CD4-positive, alpha-beta T cell treated with Interleukin-21 for 1 hour (primary cell): ENCODE measurements around the gene ITGA3.

Source experiments
- DNase-seq: peaks from one replicate; pipeline ENCODE4 v3.0.0-alpha.2; 2020

The ITGA3 gene

DNA sequence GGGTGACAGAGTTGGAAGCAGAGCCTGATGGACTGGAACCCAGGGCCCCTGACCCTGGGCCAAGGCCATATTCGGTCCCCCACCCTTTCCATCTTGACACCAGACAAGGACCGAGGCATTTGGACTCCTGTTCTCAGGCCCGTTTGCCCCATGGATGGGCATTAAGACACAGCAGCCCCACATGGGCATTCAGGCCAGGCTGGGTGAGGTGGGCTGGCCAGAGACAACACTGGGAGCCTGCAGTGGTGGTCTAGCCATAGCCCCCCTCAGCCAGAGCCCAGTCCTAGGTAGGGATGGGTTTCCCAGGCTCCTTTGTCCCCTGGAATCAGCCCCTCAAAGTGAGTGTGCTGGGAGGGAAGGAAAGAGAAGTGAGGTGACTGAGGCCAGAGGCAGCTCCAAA is 40.8 kb downstream of the ITGA3 start:
- DNase-seq: no peak

DNA sequence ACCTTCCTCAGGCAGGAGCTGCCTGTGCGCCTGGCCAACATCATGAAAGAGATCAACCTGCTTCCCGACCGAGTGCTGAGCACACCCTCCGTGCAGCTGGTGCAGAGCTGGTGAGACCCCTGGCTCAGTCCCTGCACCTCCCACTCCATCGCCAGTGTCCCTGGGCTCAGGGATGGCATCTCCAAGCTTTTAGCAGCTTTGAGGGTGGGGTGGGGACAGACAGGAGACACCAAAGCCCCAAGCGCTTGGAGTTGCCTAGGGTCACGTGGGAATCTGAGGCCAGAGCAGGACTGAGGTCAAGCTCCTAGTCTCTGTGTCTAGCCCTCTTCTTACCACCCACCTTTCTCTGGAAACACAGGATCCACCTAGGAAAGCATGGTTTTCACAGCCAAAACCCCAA is 41.5 kb downstream of the ITGA3 start:
- no peak for DNase-seq

DNA sequence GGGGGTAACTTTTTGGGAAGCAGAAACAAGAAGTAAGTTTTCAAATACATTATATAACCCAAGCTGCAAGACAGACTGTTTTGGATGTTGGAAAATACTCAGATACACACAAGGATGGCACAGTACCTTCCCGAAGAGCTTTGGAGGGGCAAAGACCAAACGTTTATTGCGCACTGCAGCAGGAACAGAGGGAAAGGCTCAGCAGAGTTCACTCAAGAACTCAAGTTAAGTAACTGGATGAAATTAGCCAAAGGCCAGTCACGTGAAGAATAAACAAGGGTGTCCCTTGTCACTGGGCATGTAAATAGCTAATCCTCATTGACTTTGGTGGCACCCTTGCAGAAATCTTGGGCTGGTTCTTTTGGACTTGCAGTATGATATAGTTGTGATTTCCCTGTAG is 42.0 kb downstream of the ITGA3 start:
- no peak for DNase-seq

DNA sequence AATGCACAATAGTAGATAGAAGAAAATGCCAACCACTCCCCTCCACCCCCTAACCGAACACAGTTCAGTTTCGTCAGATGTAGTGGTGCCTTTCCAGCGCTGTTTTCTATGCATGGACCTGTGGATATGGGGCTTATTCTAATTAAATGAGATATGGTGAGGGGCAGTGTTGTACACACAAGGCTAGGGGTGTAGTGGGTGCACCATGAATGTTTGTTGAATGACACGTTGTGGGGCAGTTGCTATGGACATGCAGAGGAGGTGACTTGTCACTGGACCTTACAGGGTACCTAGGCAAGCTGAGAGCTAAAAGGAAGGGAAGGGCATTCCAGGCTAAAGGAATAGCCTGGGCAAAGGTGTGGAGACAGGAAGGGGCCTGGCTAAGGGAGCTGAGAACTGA is 42.7 kb downstream of the ITGA3 start:
- no peak for DNase-seq

DNA sequence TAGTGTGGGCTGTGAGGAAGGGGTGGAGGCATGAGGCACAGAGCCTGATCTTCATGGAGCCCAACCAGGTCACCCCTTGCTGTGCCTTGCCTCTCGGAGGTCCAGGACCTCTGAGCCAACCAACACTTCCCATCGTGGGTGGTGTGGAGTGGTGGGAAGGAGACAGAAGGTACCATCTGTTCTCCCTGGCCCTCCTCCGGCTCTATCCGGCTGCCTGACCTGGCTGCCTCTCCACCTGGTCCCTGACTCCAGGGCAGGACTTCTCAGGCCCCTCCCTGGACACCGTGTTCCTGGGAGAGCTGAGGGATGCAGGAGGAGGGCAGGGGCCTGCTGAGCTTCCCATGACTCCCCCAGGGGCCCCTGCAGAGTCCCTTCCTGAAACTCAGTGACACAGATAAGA is 43.1 kb downstream of the ITGA3 start:
- DNase-seq: no peak

DNA sequence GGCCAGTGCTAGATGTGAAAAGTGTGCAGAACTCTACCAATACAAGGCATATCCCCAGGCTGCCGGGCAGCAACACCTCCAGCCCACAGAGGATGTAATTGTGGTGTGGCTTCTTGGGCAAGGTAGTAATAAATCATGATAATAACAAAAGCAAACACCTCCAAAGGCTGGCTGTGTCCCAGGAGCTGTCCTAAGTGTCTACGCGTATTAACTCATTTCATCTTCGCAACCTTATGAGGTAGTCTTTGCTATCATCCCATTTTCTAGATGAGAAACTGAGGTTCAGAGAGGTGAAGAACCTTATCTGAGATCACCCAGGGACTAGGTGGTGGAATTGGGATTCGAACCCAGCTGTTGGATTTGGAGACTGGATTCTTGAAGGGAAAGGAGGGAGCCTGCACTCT is 44.6 kb downstream of the ITGA3 start:
- no peak for DNase-seq

DNA sequence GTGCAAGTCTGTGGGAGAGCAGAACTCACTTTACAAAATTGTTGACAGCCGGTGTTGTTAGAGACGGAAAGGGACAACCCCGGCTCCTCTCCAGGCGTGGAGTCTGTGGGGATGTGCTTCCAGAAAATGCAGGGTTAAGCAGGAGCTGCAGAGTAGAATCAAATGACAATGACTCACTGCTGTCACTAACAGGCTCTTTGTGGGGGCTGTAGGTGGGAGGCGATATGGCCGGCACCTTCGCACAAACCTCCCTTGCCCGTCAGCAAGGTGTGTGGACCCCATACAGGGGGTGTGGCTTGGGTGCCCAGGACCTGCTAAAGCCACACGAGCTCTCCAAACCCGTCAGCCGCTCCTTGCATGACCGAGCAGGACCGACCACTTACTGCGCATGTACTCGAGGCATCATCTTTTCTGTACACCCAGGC is 45.0 kb downstream of the ITGA3 start:
- no peak for DNase-seq

DNA sequence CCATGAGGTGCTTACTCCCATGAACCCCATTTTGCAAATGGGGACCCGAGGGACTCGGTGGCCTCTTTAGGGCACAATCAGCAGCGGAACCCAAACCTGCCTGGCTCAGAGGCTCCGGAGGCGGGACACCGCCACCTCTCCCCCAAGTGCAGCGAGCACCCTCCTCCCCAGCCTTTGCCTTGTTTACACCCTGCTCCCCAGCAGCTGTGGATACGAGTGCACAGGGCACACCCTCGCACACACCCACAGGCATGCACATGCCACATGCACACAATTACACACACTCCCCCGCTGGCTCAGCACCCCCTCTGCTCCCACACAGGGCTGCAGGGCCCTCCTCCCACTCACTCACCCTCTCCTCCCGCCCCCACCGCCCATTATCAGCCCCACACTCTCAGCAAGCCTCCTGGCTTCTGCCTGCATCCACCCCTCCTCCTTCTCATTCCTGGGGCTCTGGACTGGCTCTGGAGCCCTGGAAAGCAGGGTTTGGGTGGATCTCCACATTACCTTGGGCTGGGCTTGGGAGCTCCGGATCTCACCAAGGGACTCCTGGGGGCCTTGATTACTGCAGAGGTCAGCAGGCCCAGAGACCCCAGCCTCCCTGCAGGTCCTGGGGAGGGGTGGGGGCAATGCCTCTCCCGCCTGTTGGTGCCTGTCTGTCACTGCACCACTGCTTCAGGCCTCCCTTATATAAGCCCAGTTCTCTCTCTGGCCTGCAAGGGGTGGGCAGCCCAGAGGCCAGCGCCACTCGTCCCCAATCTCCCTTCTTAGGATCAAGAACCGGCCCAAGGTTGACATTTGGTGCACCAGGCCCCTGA is 45.6 kb downstream of the ITGA3 start:
- no peak for DNase-seq

DNA sequence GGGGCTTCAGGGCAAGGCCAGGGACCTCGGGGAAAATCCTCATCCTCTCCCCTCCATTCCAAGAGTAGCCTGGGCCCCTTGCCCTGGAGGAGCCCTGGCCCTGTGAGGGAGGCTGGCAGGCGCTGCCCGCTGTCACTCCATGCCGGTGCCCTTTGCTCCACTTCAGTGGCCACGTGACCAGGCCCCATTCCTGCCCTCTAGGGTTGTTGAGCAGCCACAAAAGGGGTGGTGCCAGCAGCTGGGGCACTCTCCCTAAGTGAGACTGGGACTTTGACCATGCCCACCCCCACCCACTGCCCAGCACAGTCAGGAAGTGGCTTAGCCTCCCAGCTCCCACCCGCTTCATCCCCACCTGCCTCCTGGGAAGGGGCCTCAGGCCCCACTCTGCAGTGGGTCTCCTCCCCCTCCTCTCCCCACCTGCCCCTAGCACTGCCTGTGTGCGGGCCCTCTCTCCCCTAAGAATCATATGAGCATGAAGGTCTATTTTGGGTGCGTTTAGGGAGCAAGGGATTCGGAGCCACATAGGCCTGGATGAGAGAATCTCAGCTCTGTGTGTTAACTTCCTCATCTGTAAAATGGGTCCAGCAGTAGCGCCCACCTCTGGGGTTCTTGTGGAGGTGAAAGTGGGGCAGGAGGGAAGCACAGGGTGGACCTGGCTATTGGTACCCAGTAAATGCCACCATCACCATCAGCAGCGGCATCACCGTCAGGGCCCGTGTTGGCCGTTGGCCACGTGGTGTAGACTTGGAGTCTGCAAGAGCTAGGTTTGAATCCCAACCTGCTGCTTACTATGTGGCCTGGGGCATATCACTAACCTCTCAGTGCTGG is 46.5 kb downstream of the ITGA3 start:
- DNase-seq: no peak

DNA sequence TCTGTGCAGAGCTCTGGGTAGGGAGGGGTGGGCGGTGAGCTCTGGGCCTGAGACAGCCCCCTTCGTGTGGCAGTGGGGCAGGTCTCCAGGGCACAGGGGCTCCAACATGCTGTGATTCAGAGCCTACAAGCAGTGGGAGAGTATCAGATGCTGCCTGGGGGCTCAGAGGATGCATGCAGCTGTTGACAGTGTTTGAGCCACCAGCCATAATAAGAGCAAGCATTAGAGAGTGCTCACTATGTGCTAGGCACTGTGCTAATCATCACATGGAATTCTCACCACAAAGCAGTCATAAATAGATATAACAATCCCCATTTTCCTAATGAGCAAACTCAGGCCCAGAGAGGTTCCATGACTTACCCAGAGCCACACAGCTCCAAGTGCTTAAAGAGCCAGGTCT is 47.3 kb downstream of the ITGA3 start:
- DNase-seq: no peak

DNA sequence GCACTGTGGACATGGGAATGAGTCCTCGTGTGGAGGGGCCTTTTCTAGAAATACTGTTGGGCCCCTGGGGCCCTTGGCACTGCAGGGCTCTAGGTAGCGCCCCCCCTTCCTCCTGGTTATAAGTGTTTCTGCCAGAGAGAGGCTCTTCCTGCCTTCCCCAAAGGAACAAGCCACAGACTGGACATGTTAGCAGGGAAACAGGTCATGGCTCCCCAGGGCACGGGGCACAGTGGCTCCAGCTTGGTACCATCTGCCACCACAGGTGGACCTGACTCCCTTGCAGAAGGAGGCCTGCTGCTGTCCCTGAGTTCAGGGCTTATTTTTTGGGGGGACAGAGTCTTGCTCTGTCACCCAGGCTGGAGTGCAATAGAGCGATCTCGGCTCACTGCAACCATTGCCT is 48.0 kb downstream of the ITGA3 start:
- DNase-seq: no peak

DNA sequence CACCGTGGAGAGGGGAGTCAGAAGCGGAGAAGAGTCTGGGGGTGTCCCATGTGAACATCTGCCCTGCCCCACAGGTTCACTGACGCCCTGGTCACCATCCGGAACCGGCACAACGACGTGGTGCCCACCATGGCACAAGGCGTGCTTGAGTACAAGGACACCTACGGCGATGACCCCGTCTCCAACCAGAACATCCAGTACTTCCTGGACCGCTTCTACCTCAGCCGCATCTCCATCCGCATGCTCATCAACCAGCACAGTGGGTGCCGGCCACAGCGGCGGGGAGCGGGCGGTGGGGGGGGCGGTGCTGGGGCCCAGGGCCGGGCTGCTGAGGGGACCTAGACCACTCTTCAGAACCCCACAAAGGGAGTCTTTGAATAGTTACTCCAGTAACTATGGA is 49.9 kb downstream of the ITGA3 start:
- DNase-seq: no peak

DNA sequence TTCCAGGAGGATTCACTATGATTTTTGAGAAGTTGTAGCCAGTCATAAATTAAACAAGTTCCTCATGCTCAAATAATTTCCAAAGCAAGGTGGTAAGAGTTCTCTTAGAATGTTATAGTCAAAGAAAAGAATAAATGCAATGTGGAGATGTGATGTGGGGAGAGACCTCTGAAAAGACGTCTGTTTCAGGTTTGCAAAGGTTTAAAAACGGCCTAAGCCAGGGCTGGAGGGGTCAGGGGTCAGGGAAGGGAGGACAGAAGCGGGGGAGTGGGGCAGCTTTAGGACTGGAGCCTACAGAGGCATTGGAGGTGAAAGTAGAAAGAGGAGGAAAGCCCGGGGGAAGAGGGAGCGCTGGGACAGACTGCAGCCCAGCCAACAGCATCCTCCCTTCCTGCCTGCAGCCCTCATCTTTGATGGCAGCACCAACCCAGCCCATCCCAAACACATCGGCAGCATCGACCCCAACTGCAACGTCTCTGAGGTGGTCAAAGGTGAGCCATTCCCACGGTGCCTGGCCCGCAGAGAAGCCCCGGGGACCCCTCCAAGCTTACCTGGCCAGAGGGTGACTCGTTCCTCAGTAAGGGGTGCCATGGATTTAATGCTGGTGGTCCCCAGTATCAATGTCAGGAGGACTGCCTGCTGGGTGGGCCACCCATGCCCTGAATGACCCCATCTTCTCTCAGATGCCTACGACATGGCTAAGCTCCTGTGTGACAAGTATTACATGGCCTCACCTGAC is 50.7 kb downstream of the ITGA3 start:
- DNase-seq: no peak

DNA sequence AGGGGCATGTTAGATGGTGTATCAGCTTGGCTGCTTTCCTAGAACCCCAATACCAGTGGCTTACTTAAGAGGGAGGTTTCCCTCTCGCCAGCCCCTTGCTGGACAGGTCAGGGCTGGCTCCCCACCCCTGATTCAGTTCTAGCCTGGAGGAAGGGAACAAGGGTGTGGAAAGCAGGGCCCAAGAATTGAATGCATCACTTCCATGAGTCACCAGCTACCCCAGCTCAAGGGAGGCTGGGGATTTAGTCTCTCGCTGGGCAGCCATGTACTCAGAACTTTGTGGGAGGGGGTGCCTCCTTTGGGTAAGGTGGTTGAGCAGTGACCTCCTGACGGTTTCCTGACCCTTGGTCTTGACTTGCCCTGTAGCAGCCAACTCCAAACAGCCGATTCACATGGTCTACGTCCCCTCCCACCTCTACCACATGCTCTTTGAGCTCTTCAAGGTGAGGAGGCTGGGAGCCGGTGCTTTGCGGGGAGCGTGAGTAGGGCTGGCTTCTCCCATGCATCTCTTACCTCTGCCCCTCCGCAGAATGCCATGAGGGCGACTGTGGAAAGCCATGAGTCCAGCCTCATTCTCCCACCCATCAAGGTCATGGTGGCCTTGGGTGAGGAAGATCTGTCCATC is 52.0 kb downstream of the ITGA3 start:
- DNase-seq: no peak

DNA sequence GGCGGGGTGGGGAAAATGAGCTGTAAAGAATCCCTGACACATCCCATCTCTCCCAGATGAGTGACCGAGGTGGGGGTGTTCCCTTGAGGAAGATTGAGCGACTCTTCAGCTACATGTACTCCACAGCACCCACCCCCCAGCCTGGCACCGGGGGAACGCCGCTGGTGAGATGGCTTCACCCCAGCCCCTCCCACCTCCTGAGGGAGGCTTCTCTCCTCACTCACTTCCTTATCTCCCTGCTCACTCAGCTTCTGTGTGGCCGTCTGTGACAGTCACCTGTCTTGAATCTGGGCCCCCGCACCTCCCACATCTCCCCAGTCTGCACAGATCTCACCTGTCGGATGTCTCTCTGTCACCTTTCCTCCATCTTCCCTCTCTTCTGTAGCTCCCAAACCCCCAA is 52.6 kb downstream of the ITGA3 start:
- no peak for DNase-seq

DNA sequence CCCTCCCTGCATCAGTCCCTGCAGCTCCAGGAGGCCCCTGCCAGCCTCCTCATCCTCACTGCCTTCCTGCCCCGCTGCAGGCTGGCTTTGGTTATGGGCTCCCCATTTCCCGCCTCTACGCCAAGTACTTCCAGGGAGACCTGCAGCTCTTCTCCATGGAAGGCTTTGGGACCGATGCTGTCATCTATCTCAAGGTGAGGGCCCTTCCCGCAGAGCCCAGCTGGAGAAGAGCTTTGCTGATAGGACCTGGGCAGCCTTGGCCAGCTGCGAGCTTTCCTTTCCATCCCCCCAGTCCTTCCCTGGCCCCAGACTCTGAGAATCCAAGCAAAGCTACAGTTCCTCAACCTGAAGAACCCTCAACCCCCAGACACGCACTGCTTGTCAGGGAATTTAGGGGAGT is 53.3 kb downstream of the ITGA3 start:
- DNase-seq: no peak

DNA sequence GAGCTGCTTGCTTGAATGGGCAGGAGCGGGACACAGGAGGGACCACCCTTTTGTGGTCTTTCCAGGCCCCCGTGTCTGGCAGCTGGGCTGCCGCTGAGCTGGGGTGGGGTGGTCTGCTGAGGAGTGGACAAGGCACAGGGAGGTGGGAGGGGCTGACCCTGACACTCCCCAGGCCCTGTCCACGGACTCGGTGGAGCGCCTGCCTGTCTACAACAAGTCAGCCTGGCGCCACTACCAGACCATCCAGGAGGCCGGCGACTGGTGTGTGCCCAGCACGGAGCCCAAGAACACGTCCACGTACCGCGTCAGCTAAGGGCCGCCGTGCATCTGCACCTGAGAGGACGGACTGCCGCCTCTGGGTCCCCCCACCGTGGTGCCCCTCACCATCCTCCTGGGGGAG is 53.9 kb downstream of the ITGA3 start:
- no peak for DNase-seq

DNA sequence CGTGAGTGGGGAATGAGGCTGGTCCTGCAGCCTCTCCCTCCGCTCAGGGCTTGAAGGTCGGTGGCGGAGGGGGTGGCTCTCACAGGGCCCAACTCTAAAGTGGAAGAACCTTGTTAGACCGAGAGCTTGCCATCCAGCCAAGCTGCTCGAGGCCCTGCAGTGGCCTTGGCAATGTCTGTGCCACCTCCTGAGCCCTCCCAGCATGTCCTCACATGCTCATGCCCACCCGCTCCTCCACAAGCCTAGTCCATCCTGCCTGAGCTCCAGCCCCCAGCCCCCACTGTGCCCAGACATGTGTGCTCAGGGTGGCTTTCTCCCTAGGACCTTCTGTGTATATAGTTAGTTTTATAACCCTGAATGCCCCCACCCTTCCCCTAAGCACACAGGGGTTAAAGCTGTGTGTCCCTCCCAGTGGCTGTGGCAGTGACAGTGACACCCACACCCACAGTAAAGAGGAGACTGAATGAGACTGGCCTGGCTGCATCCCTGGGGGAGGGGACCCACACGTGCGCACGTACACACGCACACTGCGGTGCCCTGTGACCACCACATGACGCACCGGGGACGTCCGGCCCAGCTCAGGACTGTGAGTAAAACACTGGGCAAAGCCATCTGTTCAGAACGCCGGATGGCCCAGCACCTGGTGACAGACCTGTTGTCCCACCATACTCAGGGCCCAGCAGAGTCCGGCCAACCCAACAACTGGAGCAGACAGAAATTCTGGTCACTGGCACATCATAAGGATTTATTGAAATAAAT is 54.9 kb downstream of the ITGA3 start:
- no peak for DNase-seq

DNA sequence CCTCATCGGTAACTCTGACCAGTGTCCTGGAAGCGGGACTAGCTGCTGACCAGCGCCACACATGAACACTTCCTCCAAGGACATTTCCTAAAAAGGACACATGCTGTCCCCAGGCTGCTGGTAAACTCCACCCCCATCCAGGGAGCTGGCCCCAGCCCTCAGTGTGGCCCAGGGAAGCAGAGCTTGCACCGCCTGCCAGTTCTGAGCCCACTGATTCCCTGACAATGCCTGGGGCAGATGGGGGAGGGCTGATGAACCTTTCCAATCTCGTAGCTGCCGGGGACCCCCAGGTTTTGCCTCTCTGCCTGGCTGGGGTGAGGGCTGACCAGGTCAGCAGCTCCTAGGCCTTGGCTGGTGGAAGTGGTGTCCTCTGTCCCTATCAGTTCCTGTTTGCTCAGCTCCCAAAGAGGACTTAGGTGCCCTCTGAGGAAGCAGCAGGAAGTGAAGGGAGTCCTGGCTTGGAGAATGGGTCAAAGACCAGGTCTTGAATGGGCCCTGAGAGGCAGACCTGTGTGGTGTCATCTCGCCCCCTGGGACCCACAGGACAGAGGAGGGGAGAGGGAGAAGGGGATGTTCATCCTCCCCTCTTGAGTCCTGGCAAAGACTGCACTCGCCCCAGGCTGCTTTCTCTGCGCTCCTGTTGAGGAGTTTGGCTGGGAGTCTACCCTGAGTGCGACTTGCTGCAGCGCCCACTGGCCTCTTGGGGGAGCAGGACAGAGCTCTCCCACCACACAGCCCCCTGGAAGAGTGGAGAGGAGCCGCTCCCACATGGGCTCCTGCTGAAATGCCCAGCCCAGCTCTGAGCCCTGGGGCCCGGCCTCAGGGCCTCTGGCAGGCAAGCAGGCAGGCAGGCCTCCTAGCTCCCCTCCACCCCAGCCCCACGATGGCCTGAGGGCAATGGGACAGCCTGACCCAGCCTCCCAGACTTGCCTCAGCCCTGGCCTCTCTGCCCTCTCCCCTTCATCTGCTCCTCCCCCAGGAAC is 56.1 kb downstream of the ITGA3 start:
- DNase-seq: no peak

DNA sequence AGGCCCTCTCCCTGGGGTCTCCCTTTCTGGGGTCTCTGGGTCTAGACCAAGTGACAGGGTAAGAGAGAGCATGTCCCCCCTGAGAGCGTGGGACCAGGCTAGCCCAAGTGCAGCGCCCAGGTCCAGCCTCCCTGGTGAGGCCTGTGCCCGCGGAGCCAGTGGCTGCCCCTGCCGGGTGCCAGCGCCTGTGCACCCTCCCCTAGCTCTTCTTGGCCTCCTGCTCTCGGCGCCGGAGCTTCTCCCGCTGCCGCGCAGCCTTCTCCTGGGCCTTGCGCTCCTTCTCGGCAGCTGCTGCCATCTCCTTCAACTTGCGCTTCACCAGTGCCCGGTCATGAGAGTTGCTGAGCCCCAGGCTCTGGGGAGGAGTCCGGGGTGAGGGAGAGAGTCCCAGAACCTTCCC is 56.8 kb downstream of the ITGA3 start:
- DNase-seq: no peak
